ENCODE results near the gene TPST1.

Gene TPST1

GRCh38 chr7:66281678-66282590 lies 76.8 kb downstream of the TPST1 start:
- no peak overlapping the region for H3K4me3 ChIP-seq (ENCODE audit: low read depth in 1 of 2, low read length in 1 of 2)

DNA sequence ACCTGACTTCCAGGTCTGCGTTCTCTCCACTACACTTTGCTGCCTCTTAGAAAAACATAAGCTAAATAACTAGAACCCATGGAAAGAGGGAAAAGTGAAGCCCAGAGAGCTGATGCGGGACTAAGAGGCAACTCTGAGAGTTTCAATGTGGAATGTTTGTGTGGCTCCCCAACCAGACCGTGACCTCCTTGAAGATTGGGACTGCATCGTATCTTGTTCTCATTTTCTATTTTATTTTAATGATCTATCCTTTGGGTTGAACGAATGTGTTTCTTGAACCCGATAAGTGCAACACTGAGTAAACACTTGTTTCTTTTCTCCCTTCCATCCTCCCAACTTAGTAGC lies 77.4 kb downstream of the TPST1 start:
- Histone ChIP-seq H3K27me3 (no peaks in the 10 kb centered on the region), H3K4me3 (ENCODE audit: low read depth in 1 of 2, low read length in 1 of 2) (no peak overlapping the region), H3K4me1 (ENCODE audit: control insufficient read depth in 1 of 2, insufficient read depth in 1 of 2, low read depth in 1 of 2, low read length in 1 of 2) (peaks cover 10% of the 10 kb centered on the region in 2 experiments), H3K9me3 (no peaks in the 10 kb centered on the region), H3K36me3 (no peaks in the 10 kb centered on the region), H3K27ac (peak overlapping the region; percentile 44)
- TF ChIP-seq, protein P1, sequence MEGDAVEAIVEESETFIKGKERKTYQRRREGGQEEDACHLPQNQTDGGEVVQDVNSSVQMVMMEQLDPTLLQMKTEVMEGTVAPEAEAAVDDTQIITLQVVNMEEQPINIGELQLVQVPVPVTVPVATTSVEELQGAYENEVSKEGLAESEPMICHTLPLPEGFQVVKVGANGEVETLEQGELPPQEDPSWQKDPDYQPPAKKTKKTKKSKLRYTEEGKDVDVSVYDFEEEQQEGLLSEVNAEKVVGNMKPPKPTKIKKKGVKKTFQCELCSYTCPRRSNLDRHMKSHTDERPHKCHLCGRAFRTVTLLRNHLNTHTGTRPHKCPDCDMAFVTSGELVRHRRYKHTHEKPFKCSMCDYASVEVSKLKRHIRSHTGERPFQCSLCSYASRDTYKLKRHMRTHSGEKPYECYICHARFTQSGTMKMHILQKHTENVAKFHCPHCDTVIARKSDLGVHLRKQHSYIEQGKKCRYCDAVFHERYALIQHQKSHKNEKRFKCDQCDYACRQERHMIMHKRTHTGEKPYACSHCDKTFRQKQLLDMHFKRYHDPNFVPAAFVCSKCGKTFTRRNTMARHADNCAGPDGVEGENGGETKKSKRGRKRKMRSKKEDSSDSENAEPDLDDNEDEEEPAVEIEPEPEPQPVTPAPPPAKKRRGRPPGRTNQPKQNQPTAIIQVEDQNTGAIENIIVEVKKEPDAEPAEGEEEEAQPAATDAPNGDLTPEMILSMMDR (IDR thresholded peaks at IDR 0.05), result no peak

More at GRCh38 chr7:66281678-66282590, 76.8 kb downstream of the TPST1 start:
- Histone ChIP-seq H3K4me1 (ENCODE audit: control insufficient read depth in 1 of 2, insufficient read depth in 1 of 2, low read depth in 1 of 2, low read length in 1 of 2) (peaks cover 10% of the 10 kb centered on the region in 2 experiments), H3K36me3 (no peaks in the 10 kb centered on the region), H3K27me3 (no peaks in the 10 kb centered on the region), H3K27ac (peak overlapping the region; percentile 44), H3K9me3 (no peaks in the 10 kb centered on the region)
- TF ChIP-seq, protein P1 (IDR thresholded peaks at IDR 0.05), result no peak

DNA sequence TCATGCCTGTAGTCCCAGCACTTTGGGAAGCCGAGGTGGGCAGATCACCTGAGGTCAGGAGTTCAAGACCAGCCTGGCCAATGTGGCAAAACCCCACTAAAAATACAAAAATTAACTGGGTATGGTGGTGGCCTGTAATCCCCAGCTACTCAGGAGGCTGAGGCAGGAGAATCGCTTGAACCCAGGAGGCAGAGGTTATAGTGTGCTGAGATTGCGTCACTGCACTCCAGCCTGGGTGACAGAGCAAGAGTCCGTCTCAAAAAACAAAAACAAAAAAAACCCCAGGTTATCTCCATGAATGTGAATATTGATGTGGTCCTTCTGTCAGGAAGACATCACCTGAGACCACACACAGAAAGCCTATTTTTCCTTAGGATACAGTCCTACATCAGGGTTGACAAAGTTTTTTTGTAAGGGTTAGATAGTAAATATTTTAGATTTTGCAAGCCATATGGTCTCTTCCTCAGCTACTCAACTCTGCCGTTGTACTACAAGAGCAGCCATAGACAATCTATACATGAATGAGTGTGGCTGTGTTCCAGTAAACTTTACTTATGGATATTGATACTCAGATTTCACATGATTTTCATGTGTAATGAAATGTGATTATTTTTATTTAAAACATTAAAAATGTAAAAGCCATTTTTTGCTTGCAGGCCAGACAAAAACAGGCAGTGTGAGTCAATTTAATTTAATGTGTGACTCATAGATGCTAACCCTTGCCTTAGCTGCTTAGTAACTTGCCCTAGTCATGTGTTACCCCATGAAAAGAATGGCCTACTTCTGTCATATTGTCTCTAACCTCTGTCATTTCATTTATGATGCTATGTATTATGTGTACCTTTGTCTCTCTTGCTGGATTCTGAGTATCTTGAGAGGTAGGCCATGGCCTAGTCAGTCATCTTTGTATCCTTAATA lies 78.1 kb downstream of the TPST1 start:
- Histone ChIP-seq H3K4me3 (ENCODE audit: low read depth in 1 of 2, low read length in 1 of 2) (no peak overlapping the region), H3K27ac (peak overlapping the region; percentile 44), H3K9me3 (no peaks in the 10 kb centered on the region), H3K4me1 (ENCODE audit: control insufficient read depth in 1 of 2, insufficient read depth in 1 of 2, low read depth in 1 of 2, low read length in 1 of 2) (peaks cover 10% of the 10 kb centered on the region in 2 experiments), H3K36me3 (no peaks in the 10 kb centered on the region), H3K27me3 (no peaks in the 10 kb centered on the region)
- TF ChIP-seq, protein P1 (IDR thresholded peaks at IDR 0.05), result no peak

DNA sequence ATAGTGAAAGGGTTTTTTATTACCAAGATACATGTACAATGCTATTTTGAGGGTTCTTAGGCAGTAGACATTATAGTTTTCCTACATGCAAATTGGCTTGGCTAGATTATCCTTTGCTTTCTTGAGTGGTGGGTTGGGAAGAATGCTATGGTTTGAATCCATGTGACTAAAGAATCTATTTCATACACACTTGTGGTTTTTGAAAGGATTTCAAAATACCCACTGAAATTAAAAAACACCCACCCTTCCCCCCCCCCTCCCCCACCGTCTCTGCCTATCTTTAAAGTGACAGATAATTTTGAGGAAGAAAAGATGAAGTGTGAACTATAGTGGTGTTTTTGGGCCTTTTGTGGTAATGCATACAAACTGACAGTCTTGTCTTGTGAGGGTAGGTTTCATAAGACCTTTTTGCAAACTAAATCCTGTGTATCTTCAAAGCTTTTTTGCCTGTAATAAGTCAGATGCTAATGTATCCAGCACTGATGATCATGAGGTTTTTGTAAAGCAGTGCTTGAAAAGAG lies 90.9 kb downstream of the TPST1 start:
- Histone ChIP-seq H3K4me3 (ENCODE audit: low read depth in 1 of 2, low read length in 1 of 2) (no peak overlapping the region), H3K27ac (peak overlapping the region; percentile 75), H3K4me1 (ENCODE audit: control insufficient read depth in 1 of 2, insufficient read depth in 1 of 2, low read depth in 1 of 2, low read length in 1 of 2) (peaks cover 24 to 27% of the 10 kb centered on the region in 2 experiments), H3K36me3 (no peaks in the 10 kb centered on the region), H3K27me3 (no peaks in the 10 kb centered on the region), H3K9me3 (no peaks in the 10 kb centered on the region)
- TF ChIP-seq, protein P1 (IDR thresholded peaks at IDR 0.05), result no peak

- TF ChIP-seq, protein P1 (IDR thresholded peaks at IDR 0.05), result no peak
- Histone ChIP-seq H3K4me1 (ENCODE audit: control insufficient read depth in 1 of 2, insufficient read depth in 1 of 2, low read depth in 1 of 2, low read length in 1 of 2) (peaks cover 29 to 31% of the 10 kb centered on the region in 2 experiments), H3K27me3 (no peaks in the 10 kb centered on the region), H3K36me3 (no peaks in the 10 kb centered on the region), H3K27ac (peak overlapping the region; percentile 75), H3K9me3 (no peaks in the 10 kb centered on the region), H3K4me3 (ENCODE audit: low read depth in 1 of 2, low read length in 1 of 2) (no peak overlapping the region)
Measured at GRCh38 chr7:66296557-66296956, 91.4 kb downstream of the TPST1 start.
